Osteocyte (in vitro differentiated cells): ENCODE results near the gene ACY1. TPM values are rescaled to one million over a fixed set of nuclear protein-coding genes. Genes with fewer than 3 reads are reported as not detected.
A peak's percentile ranks its signal among the peaks of the same experiment; 100 is the strongest.

Experiments used
- DNase-seq: peaks from one replicate; pipeline ENCODE4 v3.0.0; 2021; ENCODE audit warnings: mixed read lengths; ENCODE audit not compliant: unreplicated experiment; ENCODE audit errors: extremely low spot score
- H3K27ac Mint-ChIP-seq: one replicate; pipeline ENCODE4 v1.8.0; 2021; ENCODE audit warnings: mild to moderate bottlenecking, mixed read lengths; ENCODE audit not compliant: unreplicated experiment
- H3K27me3 Mint-ChIP-seq: one replicate; pipeline ENCODE4 v1.8.0; 2021; ENCODE audit warnings: mixed read lengths; ENCODE audit not compliant: unreplicated experiment
- H3K36me3 Mint-ChIP-seq: one replicate; pipeline ENCODE4 v1.8.0; 2021; ENCODE audit warnings: mixed read lengths; ENCODE audit not compliant: unreplicated experiment
- H3K4me1 Mint-ChIP-seq: one replicate; pipeline ENCODE4 v1.8.0; 2021; ENCODE audit warnings: mixed read lengths; ENCODE audit not compliant: unreplicated experiment
- H3K4me3 Mint-ChIP-seq: one replicate; pipeline ENCODE4 v1.8.0; 2021; ENCODE audit warnings: mild to moderate bottlenecking, moderate library complexity, mixed read lengths; ENCODE audit not compliant: unreplicated experiment
- H3K9me3 Mint-ChIP-seq: one replicate; pipeline ENCODE4 v1.8.0; 2021; ENCODE audit warnings: mixed read lengths; ENCODE audit not compliant: unreplicated experiment
- CTCF ChIP-seq: fragments of 200-600 bp; sonication (generic); IDR thresholded peaks from 2 replicates; pipeline ENCODE4 v1.5.0; 2021; ENCODE audit warnings: antibody characterized with exemption, mild to moderate bottlenecking, moderate library complexity
- total RNA-seq: library from RNA; stranded (reverse); gene quantifications from 2 replicates; pipeline ENCODE4 v1.2.1, GENCODE V29; 2021

ACY1 gene
- total RNA-seq, 1 donor from 2014 or later = 40.1 TPM

GRCh38 chr3:51968883-51969678, 14.3 kb upstream of the ACY1 start:
- Mint-ChIP-seq H3K9me3 (no peaks in the 10 kb centered on the region), H3K4me3 (peak overlapping the region; percentile 59), H3K36me3 (no peaks in the 10 kb centered on the region), H3K27ac (no peak overlapping the region), H3K4me1 (peaks cover 37% of the 10 kb centered on the region), H3K27me3 (no peaks in the 10 kb centered on the region)
- no peak for DNase-seq
- TF ChIP-seq CTCF = no peak

- TF ChIP-seq CTCF = no peak
- no peak for DNase-seq
- Mint-ChIP-seq H3K27ac (no peak overlapping the region), H3K4me1 (peaks cover 42% of the 10 kb centered on the region), H3K27me3 (no peaks in the 10 kb centered on the region), H3K4me3 (no peak overlapping the region), H3K36me3 (no peaks in the 10 kb centered on the region), H3K9me3 (no peaks in the 10 kb centered on the region)
Measured at GRCh38 chr3:51969841-51970240, 13.5 kb upstream of the ACY1 start.

GRCh38 chr3:51970606-51971300, 12.6 kb upstream of the ACY1 start:
- H3K27me3 Mint-ChIP-seq = no peaks in the 10 kb centered on the region
- H3K36me3 Mint-ChIP-seq = no peaks in the 10 kb centered on the region
- H3K27ac Mint-ChIP-seq = no peak overlapping the region
- H3K9me3 Mint-ChIP-seq = no peaks in the 10 kb centered on the region
- DNase-seq = no peak
- TF ChIP-seq CTCF = no peak
- peaks cover 39% of the 10 kb centered on the region for H3K4me1 Mint-ChIP-seq
- no peak overlapping the region for H3K4me3 Mint-ChIP-seq

- Mint-ChIP-seq H3K27me3 (no peaks in the 10 kb centered on the region), H3K4me1 (peaks cover 36% of the 10 kb centered on the region), H3K9me3 (no peaks in the 10 kb centered on the region), H3K36me3 (no peaks in the 10 kb centered on the region), H3K4me3 (no peak overlapping the region), H3K27ac (no peak overlapping the region)
- no peak for TF ChIP-seq CTCF
- no peak for DNase-seq
Measured at GRCh38 chr3:51971350-51971749, 12.0 kb upstream of the ACY1 start.

GRCh38 chr3:51974277-51974962, 8.9 kb upstream of the ACY1 start:
- no peaks in the 10 kb centered on the region for H3K36me3 Mint-ChIP-seq

More at GRCh38 chr3:51974277-51974962, 8.9 kb upstream of the ACY1 start:
- no peak for DNase-seq
- H3K4me1 Mint-ChIP-seq = peaks cover 21% of the 10 kb centered on the region
- no peaks in the 10 kb centered on the region for H3K27me3 Mint-ChIP-seq
- TF ChIP-seq CTCF = no peak
- peak overlapping the region; percentile 95 for H3K4me3 Mint-ChIP-seq
- no peaks in the 10 kb centered on the region for H3K9me3 Mint-ChIP-seq
- H3K27ac Mint-ChIP-seq = peak overlapping the region; percentile 93
